ENCODE results near the gene ASPRV1. TPM values are rescaled to one million over a fixed set of nuclear protein-coding genes. Genes with fewer than 3 reads are reported as not detected.

Gene ASPRV1
- total and polyA plus RNA-seq, 10 of the 15 experiments (the other 5 are each of a cell fraction or from before 2014, with no cell fraction given) = 0.11 to 1.1 (median 0.33) TPM

DNA sequence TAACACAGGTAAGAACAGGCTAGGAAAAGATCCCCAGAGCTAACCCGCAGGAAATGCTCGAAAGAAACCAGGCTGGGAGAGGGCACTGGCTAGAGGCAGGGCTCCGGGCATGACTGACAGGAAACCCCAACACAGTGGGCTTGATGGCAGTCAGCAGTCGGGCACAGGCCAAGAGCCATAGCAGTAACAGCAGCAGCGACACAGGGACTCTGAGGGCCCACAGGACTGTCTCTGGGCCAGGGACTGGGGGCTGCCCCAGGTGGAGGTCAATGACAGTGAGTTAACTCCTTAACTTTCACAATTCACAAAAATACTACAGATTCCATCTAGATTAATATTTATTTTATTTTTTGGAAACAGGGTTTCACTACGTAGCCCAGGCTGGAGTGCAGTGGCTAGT, 37.3 kb upstream of the ASPRV1 start:
- Histone ChIP-seq H3K4me1 (ENCODE audit: control insufficient read depth, insufficient read depth, low read length) (peaks cover 4% of the 10 kb centered on the region), H4K20me1 (ENCODE audit: control insufficient read depth, insufficient read depth) (no peaks in the 10 kb centered on the region), H3K36me3 (ENCODE audit: control insufficient read depth in 2 of 2, insufficient read depth in 2 of 2, low read length in 1 of 2) (peaks cover 0 to 6% of the 10 kb centered on the region in 2 experiments; a peak in 2 of 4 replicates), H2AFZ (ENCODE audit: control insufficient read depth, low read depth, low read length) (no peak overlapping the region), H3K4me3 (no peak overlapping the region), H3K27me3 (replicated peaks in 1 of 2; ENCODE audit: control insufficient read depth in 2 of 2, insufficient read depth in 2 of 2, low read length in 1 of 2) (no peaks in the 10 kb centered on the region), H3K27ac (ENCODE audit: control insufficient read depth, insufficient read depth) (no peak overlapping the region), H3K79me2 (ENCODE audit: control insufficient read depth, insufficient read depth, low read length) (no peaks in the 10 kb centered on the region), H3K4me2 (ENCODE audit: control insufficient read depth, insufficient read depth) (no peak overlapping the region), H3K9me3 (replicated peaks; ENCODE audit: control insufficient read depth, insufficient read depth, low read length) (no peaks in the 10 kb centered on the region), H3K9ac (ENCODE audit: control insufficient read depth, insufficient read depth, low read length) (no peak overlapping the region)
- RAD21 ChIA-PET (ENCODE audit: unreplicated experiment) = interaction anchor here (0.8 kb wide), 1 partner anchor 84 kb away, joined by 4 read pairs; the partner anchor contains the start of gene MXD1
- POLR2A ChIA-PET = interaction anchor here (0.7 kb wide), 1 partner anchor 74 kb away, joined by 5 read pairs; no protein-coding TSS in a partner anchor
- 73% methylated on average over 6 of the region's 6 CpGs for WGBS (ENCODE audit: insufficient coverage, insufficient replicate concordance, low lambda C conversion rate, missing lambda C conversion rate)
- in situ Hi-C loops (cut with MboI) (no loop called here), intact Hi-C loops (cut with micrococcal nuclease; ENCODE audit: unreplicated experiment) (no loop called here)
- FAIRE-seq (no peak), ATAC-seq (no peak), DNase-seq (ENCODE audit: low read depth, low spot score) (no peak)
- BruUV-seq (replicated peaks) = no TSS peak
- TF ChIP-seq HCFC1 (IDR thresholded peaks at IDR 0.05; ENCODE audit: low read length) = no peak
- TF ChIP-seq TAF1 (IDR thresholded peaks at IDR 0.05; ENCODE audit: borderline replicate concordance, low read depth, low read length) = no peak
- TF ChIP-seq ASH2L (IDR thresholded peaks at IDR 0.05; ENCODE audit: borderline replicate concordance, low read depth) = no peak
- TF ChIP-seq, protein P1, sequence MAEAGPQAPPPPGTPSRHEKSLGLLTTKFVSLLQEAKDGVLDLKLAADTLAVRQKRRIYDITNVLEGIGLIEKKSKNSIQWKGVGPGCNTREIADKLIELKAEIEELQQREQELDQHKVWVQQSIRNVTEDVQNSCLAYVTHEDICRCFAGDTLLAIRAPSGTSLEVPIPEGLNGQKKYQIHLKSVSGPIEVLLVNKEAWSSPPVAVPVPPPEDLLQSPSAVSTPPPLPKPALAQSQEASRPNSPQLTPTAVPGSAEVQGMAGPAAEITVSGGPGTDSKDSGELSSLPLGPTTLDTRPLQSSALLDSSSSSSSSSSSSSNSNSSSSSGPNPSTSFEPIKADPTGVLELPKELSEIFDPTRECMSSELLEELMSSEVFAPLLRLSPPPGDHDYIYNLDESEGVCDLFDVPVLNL (IDR thresholded peaks at IDR 0.05; ENCODE audit: low read depth, low read length) = no peak
- TF ChIP-seq, protein P2, sequence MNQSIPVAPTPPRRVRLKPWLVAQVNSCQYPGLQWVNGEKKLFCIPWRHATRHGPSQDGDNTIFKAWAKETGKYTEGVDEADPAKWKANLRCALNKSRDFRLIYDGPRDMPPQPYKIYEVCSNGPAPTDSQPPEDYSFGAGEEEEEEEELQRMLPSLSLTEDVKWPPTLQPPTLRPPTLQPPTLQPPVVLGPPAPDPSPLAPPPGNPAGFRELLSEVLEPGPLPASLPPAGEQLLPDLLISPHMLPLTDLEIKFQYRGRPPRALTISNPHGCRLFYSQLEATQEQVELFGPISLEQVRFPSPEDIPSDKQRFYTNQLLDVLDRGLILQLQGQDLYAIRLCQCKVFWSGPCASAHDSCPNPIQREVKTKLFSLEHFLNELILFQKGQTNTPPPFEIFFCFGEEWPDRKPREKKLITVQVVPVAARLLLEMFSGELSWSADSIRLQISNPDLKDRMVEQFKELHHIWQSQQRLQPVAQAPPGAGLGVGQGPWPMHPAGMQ (IDR thresholded peaks at IDR 0.05; ENCODE audit: borderline replicate concordance) = no peak
- TF ChIP-seq ZNF622 (IDR thresholded peaks at IDR 0.05) = no peak
- TF ChIP-seq, protein P3, sequence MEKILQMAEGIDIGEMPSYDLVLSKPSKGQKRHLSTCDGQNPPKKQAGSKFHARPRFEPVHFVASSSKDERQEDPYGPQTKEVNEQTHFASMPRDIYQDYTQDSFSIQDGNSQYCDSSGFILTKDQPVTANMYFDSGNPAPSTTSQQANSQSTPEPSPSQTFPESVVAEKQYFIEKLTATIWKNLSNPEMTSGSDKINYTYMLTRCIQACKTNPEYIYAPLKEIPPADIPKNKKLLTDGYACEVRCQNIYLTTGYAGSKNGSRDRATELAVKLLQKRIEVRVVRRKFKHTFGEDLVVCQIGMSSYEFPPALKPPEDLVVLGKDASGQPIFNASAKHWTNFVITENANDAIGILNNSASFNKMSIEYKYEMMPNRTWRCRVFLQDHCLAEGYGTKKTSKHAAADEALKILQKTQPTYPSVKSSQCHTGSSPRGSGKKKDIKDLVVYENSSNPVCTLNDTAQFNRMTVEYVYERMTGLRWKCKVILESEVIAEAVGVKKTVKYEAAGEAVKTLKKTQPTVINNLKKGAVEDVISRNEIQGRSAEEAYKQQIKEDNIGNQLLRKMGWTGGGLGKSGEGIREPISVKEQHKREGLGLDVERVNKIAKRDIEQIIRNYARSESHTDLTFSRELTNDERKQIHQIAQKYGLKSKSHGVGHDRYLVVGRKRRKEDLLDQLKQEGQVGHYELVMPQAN (conservative IDR thresholded peaks at IDR 0.05) = no peak
- TF ChIP-seq, protein P4, sequence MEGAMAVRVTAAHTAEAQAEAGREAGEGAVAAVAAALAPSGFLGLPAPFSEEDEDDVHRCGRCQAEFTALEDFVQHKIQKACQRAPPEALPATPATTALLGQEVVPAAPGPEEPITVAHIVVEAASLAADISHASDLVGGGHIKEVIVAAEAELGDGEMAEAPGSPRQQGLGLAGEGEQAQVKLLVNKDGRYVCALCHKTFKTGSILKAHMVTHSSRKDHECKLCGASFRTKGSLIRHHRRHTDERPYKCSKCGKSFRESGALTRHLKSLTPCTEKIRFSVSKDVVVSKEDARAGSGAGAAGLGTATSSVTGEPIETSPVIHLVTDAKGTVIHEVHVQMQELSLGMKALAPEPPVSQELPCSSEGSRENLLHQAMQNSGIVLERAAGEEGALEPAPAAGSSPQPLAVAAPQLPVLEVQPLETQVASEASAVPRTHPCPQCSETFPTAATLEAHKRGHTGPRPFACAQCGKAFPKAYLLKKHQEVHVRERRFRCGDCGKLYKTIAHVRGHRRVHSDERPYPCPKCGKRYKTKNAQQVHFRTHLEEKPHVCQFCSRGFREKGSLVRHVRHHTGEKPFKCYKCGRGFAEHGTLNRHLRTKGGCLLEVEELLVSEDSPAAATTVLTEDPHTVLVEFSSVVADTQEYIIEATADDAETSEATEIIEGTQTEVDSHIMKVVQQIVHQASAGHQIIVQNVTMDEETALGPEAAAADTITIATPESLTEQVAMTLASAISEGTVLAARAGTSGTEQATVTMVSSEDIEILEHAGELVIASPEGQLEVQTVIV (IDR thresholded peaks at IDR 0.05; ENCODE audit: borderline replicate concordance, partially characterized antibody) = no peak
- TF ChIP-seq CEBPB (IDR thresholded peaks at IDR 0.05; ENCODE audit: borderline replicate concordance in 1 of 2, low read depth in 2 of 2, low read length in 2 of 2) = no peak
- no peak for TF ChIP-seq NR2C2 (IDR thresholded peaks at IDR 0.05; ENCODE audit: borderline replicate concordance, control insufficient read depth, insufficient read length, low read depth)
- TF ChIP-seq, protein P5, sequence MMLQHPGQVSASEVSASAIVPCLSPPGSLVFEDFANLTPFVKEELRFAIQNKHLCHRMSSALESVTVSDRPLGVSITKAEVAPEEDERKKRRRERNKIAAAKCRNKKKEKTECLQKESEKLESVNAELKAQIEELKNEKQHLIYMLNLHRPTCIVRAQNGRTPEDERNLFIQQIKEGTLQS (IDR thresholded peaks at IDR 0.05; ENCODE audit: borderline replicate concordance, extremely low read depth, low read depth, low read length) = no peak
- TF ChIP-seq RAD51 (IDR thresholded peaks at IDR 0.05) = no peak
- TF ChIP-seq TCF7 (IDR thresholded peaks at IDR 0.05; ENCODE audit: borderline replicate concordance) = no peak
- TF ChIP-seq PML (IDR thresholded peaks at IDR 0.05; ENCODE audit: low read length) = no peak
- TF ChIP-seq STAT1 (conservative IDR thresholded peaks at IDR 0.05) = no peak
- SMC1A ChIA-PET (ENCODE audit: uncharacterized antibody, unreplicated experiment) = no interaction called here
- CTCF ChIA-PET = no interaction called here
